ENCODE results near the gene IMMP2L.

- TF ChIP-seq CTCF (IDR thresholded peaks at IDR 0.05; ENCODE audit: control extremely low read depth in 1 of 3, insufficient read depth in 1 of 3, low read depth in 1 of 3, low read length in 3 of 3), result no peak
- no peak for TF ChIP-seq YY1 (IDR thresholded peaks at IDR 0.05; ENCODE audit: low read depth, low read length)
These were observed 705.6 kb downstream of the IMMP2L start for GRCh38 chr7:110856704-110857103.

All from H1 (cell line).